ENCODE measurements around the gene NFIB. TPM values are rescaled to one million over a fixed set of nuclear protein-coding genes. Genes with fewer than 3 reads are reported as not detected.

Gene NFIB
- total and polyA plus RNA-seq, 10 of the 15 experiments (the other 5 are each of a cell fraction or from before 2014, with no cell fraction given): under 0.01 to 0.19 (median 0.05) TPM; not detected in 3

DNA sequence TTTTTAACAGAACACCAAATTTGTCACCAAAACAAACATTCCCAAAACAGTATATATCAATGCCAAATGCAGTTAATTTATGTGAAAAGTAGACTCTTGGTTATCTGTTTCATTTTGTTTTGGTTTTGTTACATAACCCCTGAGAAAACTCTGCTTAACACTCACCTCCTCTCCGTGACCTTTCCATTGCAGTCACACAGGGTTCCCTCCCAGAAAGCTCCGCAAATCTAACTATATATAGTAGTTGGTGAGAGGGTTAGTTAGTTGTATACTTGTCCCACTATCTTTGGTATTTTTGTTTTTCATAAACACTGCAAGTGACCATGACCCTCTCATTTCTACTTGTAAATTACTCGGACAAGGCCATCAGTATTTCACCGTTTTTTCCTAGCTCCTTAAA is 25.5 kb downstream of the NFIB start:
- FAIRE-seq: no peak
- intact Hi-C loops (cut with micrococcal nuclease; ENCODE audit: unreplicated experiment): no loop called here
- TF ChIP-seq POLR2AphosphoS5 (IDR thresholded peaks at IDR 0.05; ENCODE audit: low read length) (no peak), ATF7 (IDR thresholded peaks at IDR 0.05; ENCODE audit: low read depth) (no peak), HSF1 (IDR thresholded peaks at IDR 0.05; ENCODE audit: low read depth, low read length) (no peak), KDM1A (IDR thresholded peaks at IDR 0.05; ENCODE audit: borderline replicate concordance) (no peak), EP300 (IDR thresholded peaks at IDR 0.05; ENCODE audit: borderline replicate concordance in 1 of 2, control insufficient read depth in 1 of 2, low read depth in 2 of 2, low read length in 2 of 2) (no peak), CTCF (IDR thresholded peaks at IDR 0.05 in 2 of 3, conservative IDR thresholded peaks at IDR 0.05 in 1 of 3; ENCODE audit: control insufficient read depth in 2 of 3, extremely low read depth in 1 of 3, insufficient read depth in 1 of 3, low read depth in 3 of 3, low read length in 3 of 3) (no peak), BACH1 (IDR thresholded peaks at IDR 0.05; ENCODE audit: borderline replicate concordance) (no peak), CBX5 (IDR thresholded peaks at IDR 0.05; ENCODE audit: low read depth) (no peak), ZNF274 (IDR thresholded peaks at IDR 0.05; ENCODE audit: insufficient read depth, insufficient read length) (no peak), STAT3 (IDR thresholded peaks at IDR 0.05; ENCODE audit: low read depth, low read length) (no peak), NFYB (IDR thresholded peaks at IDR 0.05; ENCODE audit: insufficient read depth, low read depth, low read length) (no peak), RELA (IDR thresholded peaks at IDR 0.05; ENCODE audit: borderline replicate concordance, partially characterized antibody) (no peak)
- TF ChIP-seq, protein P1, sequence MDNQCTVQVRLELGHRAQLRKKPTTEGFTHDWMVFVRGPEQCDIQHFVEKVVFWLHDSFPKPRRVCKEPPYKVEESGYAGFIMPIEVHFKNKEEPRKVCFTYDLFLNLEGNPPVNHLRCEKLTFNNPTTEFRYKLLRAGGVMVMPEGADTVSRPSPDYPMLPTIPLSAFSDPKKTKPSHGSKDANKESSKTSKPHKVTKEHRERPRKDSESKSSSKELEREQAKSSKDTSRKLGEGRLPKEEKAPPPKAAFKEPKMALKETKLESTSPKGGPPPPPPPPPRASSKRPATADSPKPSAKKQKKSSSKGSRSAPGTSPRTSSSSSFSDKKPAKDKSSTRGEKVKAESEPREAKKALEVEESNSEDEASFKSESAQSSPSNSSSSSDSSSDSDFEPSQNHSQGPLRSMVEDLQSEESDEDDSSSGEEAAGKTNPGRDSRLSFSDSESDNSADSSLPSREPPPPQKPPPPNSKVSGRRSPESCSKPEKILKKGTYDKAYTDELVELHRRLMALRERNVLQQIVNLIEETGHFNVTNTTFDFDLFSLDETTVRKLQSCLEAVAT (IDR thresholded peaks at IDR 0.05): no peak
- TF ChIP-seq, protein P2, sequence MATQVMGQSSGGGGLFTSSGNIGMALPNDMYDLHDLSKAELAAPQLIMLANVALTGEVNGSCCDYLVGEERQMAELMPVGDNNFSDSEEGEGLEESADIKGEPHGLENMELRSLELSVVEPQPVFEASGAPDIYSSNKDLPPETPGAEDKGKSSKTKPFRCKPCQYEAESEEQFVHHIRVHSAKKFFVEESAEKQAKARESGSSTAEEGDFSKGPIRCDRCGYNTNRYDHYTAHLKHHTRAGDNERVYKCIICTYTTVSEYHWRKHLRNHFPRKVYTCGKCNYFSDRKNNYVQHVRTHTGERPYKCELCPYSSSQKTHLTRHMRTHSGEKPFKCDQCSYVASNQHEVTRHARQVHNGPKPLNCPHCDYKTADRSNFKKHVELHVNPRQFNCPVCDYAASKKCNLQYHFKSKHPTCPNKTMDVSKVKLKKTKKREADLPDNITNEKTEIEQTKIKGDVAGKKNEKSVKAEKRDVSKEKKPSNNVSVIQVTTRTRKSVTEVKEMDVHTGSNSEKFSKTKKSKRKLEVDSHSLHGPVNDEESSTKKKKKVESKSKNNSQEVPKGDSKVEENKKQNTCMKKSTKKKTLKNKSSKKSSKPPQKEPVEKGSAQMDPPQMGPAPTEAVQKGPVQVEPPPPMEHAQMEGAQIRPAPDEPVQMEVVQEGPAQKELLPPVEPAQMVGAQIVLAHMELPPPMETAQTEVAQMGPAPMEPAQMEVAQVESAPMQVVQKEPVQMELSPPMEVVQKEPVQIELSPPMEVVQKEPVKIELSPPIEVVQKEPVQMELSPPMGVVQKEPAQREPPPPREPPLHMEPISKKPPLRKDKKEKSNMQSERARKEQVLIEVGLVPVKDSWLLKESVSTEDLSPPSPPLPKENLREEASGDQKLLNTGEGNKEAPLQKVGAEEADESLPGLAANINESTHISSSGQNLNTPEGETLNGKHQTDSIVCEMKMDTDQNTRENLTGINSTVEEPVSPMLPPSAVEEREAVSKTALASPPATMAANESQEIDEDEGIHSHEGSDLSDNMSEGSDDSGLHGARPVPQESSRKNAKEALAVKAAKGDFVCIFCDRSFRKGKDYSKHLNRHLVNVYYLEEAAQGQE (IDR thresholded peaks at IDR 0.05; ENCODE audit: low read depth, low read length): no peak
- TF ChIP-seq, protein P3, sequence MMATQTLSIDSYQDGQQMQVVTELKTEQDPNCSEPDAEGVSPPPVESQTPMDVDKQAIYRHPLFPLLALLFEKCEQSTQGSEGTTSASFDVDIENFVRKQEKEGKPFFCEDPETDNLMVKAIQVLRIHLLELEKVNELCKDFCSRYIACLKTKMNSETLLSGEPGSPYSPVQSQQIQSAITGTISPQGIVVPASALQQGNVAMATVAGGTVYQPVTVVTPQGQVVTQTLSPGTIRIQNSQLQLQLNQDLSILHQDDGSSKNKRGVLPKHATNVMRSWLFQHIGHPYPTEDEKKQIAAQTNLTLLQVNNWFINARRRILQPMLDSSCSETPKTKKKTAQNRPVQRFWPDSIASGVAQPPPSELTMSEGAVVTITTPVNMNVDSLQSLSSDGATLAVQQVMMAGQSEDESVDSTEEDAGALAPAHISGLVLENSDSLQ (IDR thresholded peaks at IDR 0.05): no peak

More for the DNA sequence above, 25.5 kb downstream of the NFIB start:
- Histone ChIP-seq H3K4me1 (ENCODE audit: control insufficient read depth, insufficient read depth, low read length) (no peaks in the 10 kb centered on the region), H3K36me3 (ENCODE audit: control insufficient read depth in 2 of 2, insufficient read depth in 2 of 2, low read length in 1 of 2) (no peaks in the 10 kb centered on the region), H4K20me1 (ENCODE audit: control insufficient read depth, insufficient read depth) (no peaks in the 10 kb centered on the region), H3K9ac (ENCODE audit: control insufficient read depth, insufficient read depth, low read length) (no peak overlapping the region), H3K27ac (ENCODE audit: control insufficient read depth, insufficient read depth) (no peak overlapping the region), H3K9me3 (replicated peaks; ENCODE audit: control insufficient read depth, insufficient read depth, low read length) (no peaks in the 10 kb centered on the region), H3K4me2 (ENCODE audit: control insufficient read depth, insufficient read depth) (no peak overlapping the region), H3K27me3 (replicated peaks in 1 of 2; ENCODE audit: control insufficient read depth in 2 of 2, insufficient read depth in 2 of 2, low read length in 1 of 2) (no peaks in the 10 kb centered on the region), H3K79me2 (ENCODE audit: control insufficient read depth, insufficient read depth, low read length) (no peaks in the 10 kb centered on the region), H3K4me3 (no peak overlapping the region), H2AFZ (ENCODE audit: control insufficient read depth, low read depth, low read length) (no peak overlapping the region)
- ChIA-PET SMC1A (ENCODE audit: uncharacterized antibody, unreplicated experiment) (no interaction called here), POLR2A (no interaction called here), CTCF (interaction anchor here (1.5 kb wide), 1 partner anchor 12 kb away, joined by 4 read pairs; no protein-coding TSS in a partner anchor), RAD21 (ENCODE audit: unreplicated experiment) (no interaction called here)
- no peak for DNase-seq (ENCODE audit: low read depth, low spot score)
- no TSS peak for BruUV-seq (replicated peaks)
- 65% methylated on average over 4 of the region's 4 CpGs for WGBS (ENCODE audit: insufficient coverage, insufficient replicate concordance, low lambda C conversion rate, missing lambda C conversion rate)
- ATAC-seq: no peak
- in situ Hi-C loops (cut with MboI): no loop called here

Measured in GM12878 (cell line).